22Rv1 (cell line): ENCODE results near the gene IL13RA2.

Experiments
- H3K27ac ChIP-seq: fragments of 450-650 bp; 2 replicates; pipeline ENCODE4 v1.5.1; 2017
- CTCF ChIP-seq: fragments of 450-650 bp; IDR thresholded peaks from 2 replicates; pipeline ENCODE4 v1.5.1; 2017; ENCODE audit warnings: mild to moderate bottlenecking
- ZFX ChIP-seq: fragments of 450-650 bp; IDR thresholded peaks from 2 replicates; pipeline ENCODE4 v1.6.1; 2017; ENCODE audit warnings: antibody characterized with exemption, borderline replicate concordance

IL13RA2 gene

GRCh38 chrX:115040417-115040816 lies 23.0 kb upstream of the IL13RA2 start:
- TF ChIP-seq ZFX, result no peak
- TF ChIP-seq CTCF, result no peak
- H3K27ac ChIP-seq, result no peak overlapping the region

- TF ChIP-seq CTCF (no peak), ZFX (no peak)
Measured at GRCh38 chrX:115038406-115038805, 21.0 kb upstream of the IL13RA2 start.

GRCh38 chrX:115036029-115036428 lies 18.6 kb upstream of the IL13RA2 start:
- no peak overlapping the region for H3K27ac ChIP-seq
- TF ChIP-seq CTCF (no peak), ZFX (no peak)

More at GRCh38 chrX:115038406-115038805, 21.0 kb upstream of the IL13RA2 start:
- no peak overlapping the region for H3K27ac ChIP-seq

GRCh38 chrX:115031989-115032388 lies 14.6 kb upstream of the IL13RA2 start:
- no peak overlapping the region for H3K27ac ChIP-seq
- TF ChIP-seq CTCF, result no peak
- no peak for TF ChIP-seq ZFX

GRCh38 chrX:115030625-115031024 lies 13.2 kb upstream of the IL13RA2 start:
- H3K27ac ChIP-seq, result peak overlapping the region; percentile 26; the same call in 1 of the 2 replicates
- TF ChIP-seq ZFX (no peak), CTCF (no peak)

- TF ChIP-seq ZFX (no peak), CTCF (no peak)
- peak overlapping the region; percentile 26; the same call in 1 of the 2 replicates for H3K27ac ChIP-seq
Measured at GRCh38 chrX:115029869-115030570, 12.6 kb upstream of the IL13RA2 start.

GRCh38 chrX:115029440-115029839 lies 12.0 kb upstream of the IL13RA2 start:
- H3K27ac ChIP-seq, result no peak overlapping the region
- TF ChIP-seq ZFX, result no peak
- no peak for TF ChIP-seq CTCF
